RWPE1 (cell line): ENCODE data around the gene HIKESHI.

Experiments
- CTCF ChIA-PET: fragments of 350-600 bp; sonication (Branson Sonifier 250); formaldehyde crosslinking; extraction: SDS; loops from one replicate; lab custom pipeline; 2021; lab: Yijun Ruan, JAX
- POLR2A ChIA-PET: fragments of 400-600 bp; formaldehyde crosslinking; extraction: SDS; loops from one replicate; lab custom pipeline; 2020; ENCODE audit warnings: antibody characterized with exemption; ENCODE audit not compliant: low non-redundant PET; lab: Yijun Ruan, JAX
- DNase-seq: peaks from one replicate; pipeline ENCODE4 v3.0.0; 2012; ENCODE audit warnings: low spot score
- H3K27ac ChIP-seq: fragments of 450-650 bp; 2 replicates; pipeline ENCODE4 v1.5.1; 2017
- CTCF ChIP-seq: fragments of 450-650 bp; conservative IDR thresholded peaks from 2 replicates; pipeline ENCODE4 v1.5.1; 2017; ENCODE audit warnings: low read depth, mild to moderate bottlenecking

The HIKESHI gene

GRCh38 chr11:86380295-86381059 is 78.4 kb downstream of the HIKESHI start:
- no peak for DNase-seq

DNA sequence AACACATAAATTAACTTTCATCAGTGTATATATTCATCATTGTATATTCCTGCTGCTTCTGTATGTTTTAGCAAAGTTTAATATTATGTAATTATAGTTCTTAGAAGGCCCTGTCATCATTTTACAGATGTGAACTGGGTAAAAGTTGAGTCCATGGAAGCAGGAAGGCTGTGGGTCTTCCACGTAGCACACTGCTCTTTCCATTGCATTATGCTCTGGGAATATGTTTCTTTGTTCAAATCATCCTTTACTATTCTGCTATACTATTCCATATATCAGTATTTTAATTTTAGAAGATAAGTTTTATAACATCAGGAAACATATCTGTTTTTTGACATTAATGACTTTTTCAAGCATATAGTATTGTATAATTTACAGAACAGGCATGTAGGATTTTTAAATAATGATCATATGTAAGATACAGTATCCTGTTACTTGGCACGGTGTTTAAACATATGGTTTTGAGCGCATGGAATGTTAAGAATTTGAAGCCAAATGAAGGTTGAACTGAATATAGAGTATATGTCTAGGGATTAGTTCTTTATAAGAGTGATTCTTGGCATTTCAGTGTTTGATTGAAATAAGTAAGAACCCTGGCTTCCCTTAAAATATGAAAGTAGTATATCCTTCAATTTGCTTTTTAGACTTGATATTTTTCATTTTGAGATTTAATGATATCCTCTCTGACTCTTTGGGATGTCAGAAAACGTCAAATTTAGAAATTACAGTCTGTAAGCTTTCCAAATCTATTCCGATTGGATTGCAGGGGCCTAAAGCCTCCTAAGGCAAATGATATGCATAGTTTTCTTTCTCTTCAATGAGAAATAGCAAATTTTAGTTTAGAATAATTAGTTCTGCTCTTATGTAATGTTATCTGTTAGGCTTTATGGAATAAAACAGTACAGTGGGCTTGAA is 81.3 kb downstream of the HIKESHI start:
- DNase-seq = no peak
- ChIA-PET CTCF (no interaction called here), POLR2A (no interaction called here)
- no peak for TF ChIP-seq CTCF
- H3K27ac ChIP-seq = no peak overlapping the region

More at GRCh38 chr11:86380295-86381059, 78.4 kb downstream of the HIKESHI start:
- H3K27ac ChIP-seq = no peak overlapping the region
- TF ChIP-seq CTCF = no peak
- ChIA-PET POLR2A (no interaction called here), CTCF (interaction anchor here (0.6 to 0.7 kb wide), 2 partner anchors 14 to 23 kb away, joined by 3 to 4 read pairs; no protein-coding TSS in a partner anchor)

- CTCF ChIA-PET = interaction anchor here (0.7 kb wide), 2 partner anchors 688 to 1783 kb away, joined by 3 to 4 read pairs; no protein-coding TSS in a partner anchor
- no peak for DNase-seq
- no peak for TF ChIP-seq CTCF
- H3K27ac ChIP-seq = no peak overlapping the region
- POLR2A ChIA-PET = no interaction called here
Observed at GRCh38 chr11:86386283-86386682, 84.2 kb downstream of the HIKESHI start.

DNA sequence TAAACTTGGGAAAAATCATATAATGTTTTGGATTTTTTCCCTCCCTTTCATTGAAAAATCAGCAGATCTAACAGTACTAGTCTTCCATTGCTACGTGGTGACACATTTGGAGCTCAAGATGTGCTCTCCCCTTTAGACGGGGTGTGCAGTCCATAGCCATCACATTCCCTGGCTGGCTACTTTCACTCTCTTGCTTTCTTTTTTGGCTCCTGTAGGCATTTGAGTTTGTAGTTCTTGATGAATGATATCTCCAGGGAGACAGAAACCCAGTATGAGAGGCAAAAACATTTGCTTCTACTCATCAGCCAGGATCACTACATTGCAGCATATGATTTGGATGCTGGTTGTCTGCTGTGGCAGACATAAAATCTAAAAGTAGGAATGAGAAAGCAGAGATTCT is 84.7 kb downstream of the HIKESHI start:
- no peak overlapping the region for H3K27ac ChIP-seq
- no peak for TF ChIP-seq CTCF
- DNase-seq = no peak
- ChIA-PET CTCF (interaction anchor here (0.7 kb wide), 2 partner anchors 687 to 1783 kb away, joined by 3 to 4 read pairs; no protein-coding TSS in a partner anchor), POLR2A (no interaction called here)

DNA sequence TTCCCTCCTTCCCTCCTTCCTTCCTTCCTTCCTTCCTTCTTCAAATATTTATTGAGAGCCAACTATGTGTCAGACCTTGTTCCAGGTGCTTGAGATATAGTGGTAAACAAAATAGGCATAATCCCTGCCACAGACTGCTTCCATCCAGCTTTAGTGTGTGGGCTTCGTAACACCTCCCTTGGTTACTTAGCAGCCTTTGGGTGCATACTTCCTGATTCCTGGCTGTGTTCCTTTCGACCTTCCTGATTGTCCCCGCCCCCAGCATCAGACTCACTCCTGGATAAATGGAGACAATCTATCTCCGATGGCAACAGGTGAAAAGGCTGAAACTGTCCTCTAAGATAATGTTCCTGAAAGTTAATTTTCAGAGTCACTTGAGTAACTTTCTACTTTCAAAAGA is 86.2 kb downstream of the HIKESHI start:
- CTCF ChIA-PET = no interaction called here
- no peak for TF ChIP-seq CTCF
- DNase-seq = no peak
- POLR2A ChIA-PET = no interaction called here
- H3K27ac ChIP-seq = no peak overlapping the region

GRCh38 chr11:86390487-86390886 is 88.4 kb downstream of the HIKESHI start:
- H3K27ac ChIP-seq = no peak overlapping the region
- no peak for TF ChIP-seq CTCF
- no peak for DNase-seq
- ChIA-PET POLR2A (no interaction called here), CTCF (no interaction called here)
